Mammary epithelial cell (primary cell): ENCODE data around the gene NKAIN1.

Experiments
- EZH2 ChIP-seq: IDR thresholded peaks from 2 replicates; pipeline ENCODE4 v1.6.1; 2012; ENCODE audit warnings: low read length, inconsistent platforms, borderline replicate concordance
- TF ChIP-seq, protein P1 (sequence below), 2 donors: IDR thresholded peaks in 1 of 2; conservative IDR thresholded peaks in 1 of 2; 2 replicates each; pipeline ENCODE4 v1.5.1; 2011 to 2012; ENCODE audit warnings: inconsistent platforms in 2 of 2, low read length in 2 of 2, mild to moderate bottlenecking in 2 of 2, control low read depth in 1 of 2, low read depth in 1 of 2; ENCODE audit not compliant: insufficient read depth in 1 of 2; ENCODE audit errors: extremely low read depth in 1 of 2

DNA sequence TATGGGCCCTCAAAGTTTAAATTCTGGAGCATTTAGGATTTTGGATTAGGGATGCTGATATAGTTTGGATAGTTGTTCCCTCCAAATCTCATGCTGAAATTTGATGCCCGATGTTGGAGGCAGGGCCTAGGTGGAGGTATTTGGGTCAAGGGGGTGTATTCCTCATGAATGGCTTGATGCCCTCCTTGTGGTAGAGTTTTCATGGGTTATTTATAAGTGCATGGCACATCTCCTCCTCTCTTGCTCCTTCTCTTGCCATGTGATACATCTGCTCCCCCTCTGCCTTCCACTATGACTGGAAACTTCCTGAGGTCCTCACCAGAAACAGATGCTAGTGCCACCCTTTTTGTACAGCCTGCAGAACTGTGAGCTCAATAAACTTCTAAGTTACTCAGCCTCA lies 17.5 kb upstream of the NKAIN1 start:
- TF ChIP-seq, protein P1, sequence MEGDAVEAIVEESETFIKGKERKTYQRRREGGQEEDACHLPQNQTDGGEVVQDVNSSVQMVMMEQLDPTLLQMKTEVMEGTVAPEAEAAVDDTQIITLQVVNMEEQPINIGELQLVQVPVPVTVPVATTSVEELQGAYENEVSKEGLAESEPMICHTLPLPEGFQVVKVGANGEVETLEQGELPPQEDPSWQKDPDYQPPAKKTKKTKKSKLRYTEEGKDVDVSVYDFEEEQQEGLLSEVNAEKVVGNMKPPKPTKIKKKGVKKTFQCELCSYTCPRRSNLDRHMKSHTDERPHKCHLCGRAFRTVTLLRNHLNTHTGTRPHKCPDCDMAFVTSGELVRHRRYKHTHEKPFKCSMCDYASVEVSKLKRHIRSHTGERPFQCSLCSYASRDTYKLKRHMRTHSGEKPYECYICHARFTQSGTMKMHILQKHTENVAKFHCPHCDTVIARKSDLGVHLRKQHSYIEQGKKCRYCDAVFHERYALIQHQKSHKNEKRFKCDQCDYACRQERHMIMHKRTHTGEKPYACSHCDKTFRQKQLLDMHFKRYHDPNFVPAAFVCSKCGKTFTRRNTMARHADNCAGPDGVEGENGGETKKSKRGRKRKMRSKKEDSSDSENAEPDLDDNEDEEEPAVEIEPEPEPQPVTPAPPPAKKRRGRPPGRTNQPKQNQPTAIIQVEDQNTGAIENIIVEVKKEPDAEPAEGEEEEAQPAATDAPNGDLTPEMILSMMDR (conservative IDR thresholded peaks at IDR 0.05 in 1 of 2, IDR thresholded peaks at IDR 0.05 in 1 of 2; ENCODE audit: extremely low read depth in 1 of 2, insufficient read depth in 1 of 2, low read depth in 1 of 2, low read length in 2 of 2): no peak
- no peak for TF ChIP-seq EZH2
